ENCODE data around the gene LRSAM1.
"Not testable (repeated sequence)": the region's sequence is repeated elsewhere in the genome, so short reads cannot be mapped to it uniquely, and the experiment has no call there.

Gene LRSAM1

GRCh38 chr9:127457191-127457878, 6.0 kb downstream of the LRSAM1 start:
- no peak for DNase-seq (ENCODE audit: low read depth)

- no peak for DNase-seq (ENCODE audit: low read depth)
Measured at GRCh38 chr9:127458921-127459320, 7.6 kb downstream of the LRSAM1 start.

- no peak for DNase-seq (ENCODE audit: low read depth)
Measured at GRCh38 chr9:127463382-127463781, 12.1 kb downstream of the LRSAM1 start.

GRCh38 chr9:127463911-127464310, 12.6 kb downstream of the LRSAM1 start:
- no peak for DNase-seq (ENCODE audit: low read depth)

GRCh38 chr9:127466407-127466917, 15.2 kb downstream of the LRSAM1 start:
- DNase-seq (ENCODE audit: low read depth): not testable (repeated sequence)

GRCh38 chr9:127467621-127468020, 16.3 kb downstream of the LRSAM1 start:
- no peak for DNase-seq (ENCODE audit: low read depth)

GRCh38 chr9:127470662-127471061, 19.4 kb downstream of the LRSAM1 start:
- no peak for DNase-seq (ENCODE audit: low read depth)

GRCh38 chr9:127473501-127473900, 22.2 kb downstream of the LRSAM1 start:
- DNase-seq (ENCODE audit: low read depth): no peak

GRCh38 chr9:127473932-127474331, 22.6 kb downstream of the LRSAM1 start:
- no peak for DNase-seq (ENCODE audit: low read depth)

- DNase-seq (ENCODE audit: low read depth): no peak
Measured at GRCh38 chr9:127474592-127474991, 23.3 kb downstream of the LRSAM1 start.

GRCh38 chr9:127479507-127480081, 28.3 kb downstream of the LRSAM1 start:
- no peak for DNase-seq (ENCODE audit: low read depth)

GRCh38 chr9:127482662-127483061, 31.4 kb downstream of the LRSAM1 start:
- no peak for DNase-seq (ENCODE audit: low read depth)

- DNase-seq (ENCODE audit: low read depth): no peak
Measured at GRCh38 chr9:127485995-127486394, 34.7 kb downstream of the LRSAM1 start.

- no peak for DNase-seq (ENCODE audit: low read depth)
Measured at GRCh38 chr9:127488946-127489345, 37.6 kb downstream of the LRSAM1 start.

GRCh38 chr9:127489471-127490115, 38.3 kb downstream of the LRSAM1 start:
- no peak for DNase-seq (ENCODE audit: low read depth)

GRCh38 chr9:127490535-127491230, 39.4 kb downstream of the LRSAM1 start:
- no peak for DNase-seq (ENCODE audit: low read depth)

GRCh38 chr9:127491516-127491915, 40.2 kb downstream of the LRSAM1 start:
- DNase-seq (ENCODE audit: low read depth): no peak

- no peak for DNase-seq (ENCODE audit: low read depth)
Measured at GRCh38 chr9:127492616-127493015, 41.3 kb downstream of the LRSAM1 start.

GRCh38 chr9:127493592-127494303, 42.4 kb downstream of the LRSAM1 start:
- DNase-seq (ENCODE audit: low read depth): no peak

GRCh38 chr9:127494304-127494702, 43.0 kb downstream of the LRSAM1 start:
- no peak for DNase-seq (ENCODE audit: low read depth)

- no peak for DNase-seq (ENCODE audit: low read depth)
Measured at GRCh38 chr9:127495884-127496555, 44.7 kb downstream of the LRSAM1 start.
